Ovary (tissue), 9 donors: ENCODE measurements around the gene PRIMA1. TPM values are rescaled to one million over a fixed set of nuclear protein-coding genes. Genes with fewer than 3 reads are reported as not detected.

Experiments used
- DNase-seq, 5 donors: peaks; one replicate each; pipeline ENCODE4 v3.0.0-alpha.2; 2019 to 2020
- H3K27ac ChIP-seq, 2 donors: fragments of 200-600 bp; one replicate each; pipeline versions ENCODE4 v1.5.1 to v1.8.0; 2019 to 2022
- H3K27me3 ChIP-seq: fragments of 200-600 bp; one replicate; pipeline ENCODE4 v1.8.0; 2022
- H3K36me3 ChIP-seq: fragments of 200-600 bp; sonication (generic); one replicate; pipeline ENCODE4 v1.5.1; 2019
- H3K4me1 ChIP-seq: one replicate; pipeline ENCODE4 v1.8.1; 2013; ENCODE audit warnings: mild to moderate bottlenecking, moderate library complexity; ENCODE audit not compliant: insufficient read depth
- H3K4me3 ChIP-seq: fragments of 200-600 bp; sonication (generic); one replicate; pipeline ENCODE4 v1.5.1; 2017
- H3K9me3 ChIP-seq, 2 donors: fragments of 200-600 bp in 1 of 2; sonication (generic) in 1 of 2; one replicate each; pipeline versions ENCODE4 v1.5.1 to v1.8.1; 2013 to 2019; ENCODE audit warnings: mild to moderate bottlenecking in 1 of 2, moderate library complexity in 1 of 2
- CTCF ChIP-seq, 3 donors: fragments of 450-650 bp in 2 of 3; fragments of 200-600 bp in 1 of 3; IDR thresholded peaks; one replicate each; pipeline versions ENCODE4 v1.5.1 to v1.8.0; 2016 to 2022; ENCODE audit warnings: antibody characterized with exemption in 3 of 3, mild to moderate bottlenecking in 1 of 3
- EP300 ChIP-seq: sonication (generic); formaldehyde crosslinking; IDR thresholded peaks from one replicate; pipeline ENCODE4 v1.6.1; 2017; ENCODE audit warnings: antibody characterized with exemption
- POLR2A ChIP-seq: fragments of 450-650 bp; IDR thresholded peaks from one replicate; pipeline ENCODE4 v1.6.1; 2017; ENCODE audit warnings: antibody characterized with exemption, mild to moderate bottlenecking, moderate library complexity
- WGBS, 3 donors: extraction: QIAGEN DNeasy Blood & Tissue Kit in 1 of 3; methylation state at CpG; one replicate each; pipeline versions ENCODE4 v1.1.5 to v1.1.7; 2013 to 2017; 5-methylcytosine and 5-hydroxymethylcytosine counted together
- intact Hi-C, 4 donors: fragments of 100-400 bp; cut with DNase I; formaldehyde crosslinking; loops; one replicate each; pipeline versions ENCODE4 v1.11.0 to v1.15.1; 2022 to 2023
- polyA plus RNA-seq, 2 donors: library from polyadenylated mRNA; stranded (reverse); fragments of 200-250 nt in 1 of 2; fragments of 350-450 nt in 1 of 2; fragmentation: Illumina TruSeq in 1 of 2; extraction: RNeasy Lipid Tissue Mini Kit (QIAGEN cat#74804) in 1 of 2; gene quantifications; one replicate each; pipeline ENCODE4 v1.2.3, GENCODE V29; 2013 to 2014
- total RNA-seq, 7 donors: library from RNA; depleted of rRNA in 2 of 7; stranded (reverse); fragments of >200 nt in 2 of 7; fragmentation: NEBNext Ultra II Directional in 3 of 7; extraction: Animal tissue kit (Norgen Biotek cat#: 25700) in 3 of 7; gene quantifications; one replicate each; pipeline versions ENCODE4 v1.1.0 to v1.2.4, GENCODE V29; 2016 to 2023
- donor health status: DM: no; HTN: no; CAD: no; lungs with moderate emphysema.
- donor health status: DM: no; HTN: no; CAD: no.
- donor health status: Bipolar disorder and iron deficiency.
- donor health status: DM: yes; HTN: yes; CAD: no.
- donor health status: DM: no; HTN: no; CAD: no.
- donor health status: DM: yes; HTN: yes; CAD: no.

Gene PRIMA1
- total and polyA plus RNA-seq, 9 donors = 2.3 to 11.5 (median 4.2) TPM

- no peaks in the 10 kb centered on the region for H3K4me1 ChIP-seq
- H3K27me3 ChIP-seq = no peaks in the 10 kb centered on the region
- TF ChIP-seq CTCF (IDR thresholded peaks at IDR 0.05) (no peak), POLR2A (no peak), EP300 (no peak)
- DNase-seq = no peak
- H3K27ac ChIP-seq = no peak overlapping the region
- H3K4me3 ChIP-seq = no peak overlapping the region
- no peaks in the 10 kb centered on the region for H3K9me3 ChIP-seq
- no peaks in the 10 kb centered on the region for H3K36me3 ChIP-seq
- intact Hi-C loops = no loop called here
Measured at GRCh38 chr14:93675651-93676050, 112.6 kb downstream of the PRIMA1 start.

- no peaks in the 10 kb centered on the region for H3K36me3 ChIP-seq
- intact Hi-C loops = no loop called here
- no peaks in the 10 kb centered on the region for H3K4me1 ChIP-seq
- no peak for TF ChIP-seq POLR2A
- H3K9me3 ChIP-seq = no peaks in the 10 kb centered on the region
- H3K27ac ChIP-seq = no peak overlapping the region
- H3K4me3 ChIP-seq = no peak overlapping the region
- H3K27me3 ChIP-seq = no peaks in the 10 kb centered on the region
- no peak for DNase-seq
- 90 to 96% (median 93%) methylated on average over 1 of the region's 1 CpG for WGBS, 3 donors
Measured at GRCh38 chr14:93674343-93674742, 113.9 kb downstream of the PRIMA1 start.

GRCh38 chr14:93669632-93670031 lies 118.7 kb downstream of the PRIMA1 start:
- TF ChIP-seq CTCF (IDR thresholded peaks at IDR 0.05) (no peak), POLR2A (no peak), EP300 (no peak)
- Histone ChIP-seq H3K9me3 (no peaks in the 10 kb centered on the region), H3K27ac (no peak overlapping the region), H3K36me3 (no peaks in the 10 kb centered on the region), H3K27me3 (no peaks in the 10 kb centered on the region), H3K4me1 (no peaks in the 10 kb centered on the region), H3K4me3 (no peak overlapping the region)
- WGBS, 3 donors = 79 to 87% (median 82%) methylated on average over 4 of the region's 4 CpGs
- DNase-seq = no peak
- intact Hi-C loops = no loop called here

Other genes starting within 250 kb of the PRIMA1 start
- gene FAM181A, start 138.9 kb upstream of the PRIMA1 start, total RNA-seq = 1 to 10 TPM in 1 of 7 donors, under 1 TPM in 4, not detected in 2; 0.37 to 4.9 (median 0.82) TPM
- not detected for gene FAM181A, start 138.9 kb upstream of the PRIMA1 start, polyA plus RNA-seq
- gene ASB2, start 188.1 kb upstream of the PRIMA1 start, total RNA-seq = 10 to 100 TPM in 1 of 7 donors, 1 to 10 TPM in 6; 1.3 to 25.6 (median 3.0) TPM
- gene ASB2, start 188.1 kb upstream of the PRIMA1 start, polyA plus RNA-seq = 10 to 100 TPM in 1 of 2 donors, 1 to 10 TPM in 1; 2.6 to 18.8 TPM
- gene CCDC197, start 208.8 kb upstream of the PRIMA1 start, total RNA-seq = not detected
- gene CCDC197, start 208.8 kb upstream of the PRIMA1 start, polyA plus RNA-seq = not detected
- 1 to 10 TPM in 3 of 7 donors, under 1 TPM in 4; 0.48 to 1.6 (median 0.76) TPM for gene OTUB2, start 237.9 kb upstream of the PRIMA1 start, total RNA-seq
- gene OTUB2, start 237.9 kb upstream of the PRIMA1 start, polyA plus RNA-seq = 1 to 10 TPM in 1 of 2 donors, under 1 TPM in 1; 0.41 to 1.5 TPM